Vagina (tissue), 2 donors: ENCODE measurements around the gene CECR2.

Experiments
- CTCF ChIP-seq, 3 experiments: fragments of 450-650 bp in 2 of 3; fragments of 200-600 bp in 1 of 3; sonication (generic) in 1 of 3; IDR thresholded peaks; one replicate each; pipeline ENCODE4 v1.5.1; 2017 to 2019; ENCODE audit warnings: antibody characterized with exemption in 3 of 3, mild to moderate bottlenecking in 2 of 3, moderate library complexity in 2 of 3
- POLR2A ChIP-seq, 2 donors: fragments of 450-650 bp; IDR thresholded peaks; one replicate each; pipeline ENCODE4 v1.6.1; 2017; ENCODE audit warnings: antibody characterized with exemption in 2 of 2, mild to moderate bottlenecking in 2 of 2, moderate library complexity in 2 of 2
- POLR2AphosphoS5 ChIP-seq, 2 donors: sonication (generic); formaldehyde crosslinking; IDR thresholded peaks; one replicate each; pipeline ENCODE4 v1.9.0; 2017; ENCODE audit warnings: antibody characterized with exemption in 2 of 2, mild to moderate bottlenecking in 2 of 2, low read depth in 1 of 2; ENCODE audit not compliant: insufficient read depth in 1 of 2

- TF ChIP-seq CTCF (IDR thresholded peaks at IDR 0.05), result no peak
- no peak for TF ChIP-seq POLR2A (IDR thresholded peaks at IDR 0.05)
- no peak for TF ChIP-seq POLR2AphosphoS5 (IDR thresholded peaks at IDR 0.05; ENCODE audit: insufficient read depth in 1 of 2, low read depth in 1 of 2)
Observed at GRCh38 chr22:17540481-17540880, 171.2 kb downstream of the CECR2 start.
